NCI-H1105 (cell line): Measurements from ENCODE around the gene ATXN2.

ENCODE experiments used
- DNase-seq: peaks from one replicate; lab custom pipeline; 2025; lab: John Stamatoyannopoulos, UW

The ATXN2 gene

DNA sequence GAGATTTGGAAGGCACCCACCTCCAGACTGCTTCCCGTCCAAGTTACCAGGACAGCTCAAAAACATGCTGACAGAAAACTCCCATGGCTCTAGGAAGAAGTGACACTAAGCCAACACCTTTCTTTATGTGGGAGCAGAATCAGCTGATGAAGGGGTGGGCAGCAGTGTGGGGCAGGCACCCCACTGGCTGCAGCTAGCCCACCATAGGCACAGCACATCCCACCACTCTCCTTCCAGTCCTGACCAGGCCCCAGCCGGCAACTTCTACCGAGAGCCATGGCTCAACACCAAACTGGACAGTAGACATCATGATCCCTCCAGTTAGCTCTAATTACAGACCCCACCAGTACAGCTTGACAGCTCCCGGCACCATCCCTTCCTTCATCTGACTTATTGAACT lies 148.4 kb downstream of the ATXN2 start:
- no peak for DNase-seq

DNA sequence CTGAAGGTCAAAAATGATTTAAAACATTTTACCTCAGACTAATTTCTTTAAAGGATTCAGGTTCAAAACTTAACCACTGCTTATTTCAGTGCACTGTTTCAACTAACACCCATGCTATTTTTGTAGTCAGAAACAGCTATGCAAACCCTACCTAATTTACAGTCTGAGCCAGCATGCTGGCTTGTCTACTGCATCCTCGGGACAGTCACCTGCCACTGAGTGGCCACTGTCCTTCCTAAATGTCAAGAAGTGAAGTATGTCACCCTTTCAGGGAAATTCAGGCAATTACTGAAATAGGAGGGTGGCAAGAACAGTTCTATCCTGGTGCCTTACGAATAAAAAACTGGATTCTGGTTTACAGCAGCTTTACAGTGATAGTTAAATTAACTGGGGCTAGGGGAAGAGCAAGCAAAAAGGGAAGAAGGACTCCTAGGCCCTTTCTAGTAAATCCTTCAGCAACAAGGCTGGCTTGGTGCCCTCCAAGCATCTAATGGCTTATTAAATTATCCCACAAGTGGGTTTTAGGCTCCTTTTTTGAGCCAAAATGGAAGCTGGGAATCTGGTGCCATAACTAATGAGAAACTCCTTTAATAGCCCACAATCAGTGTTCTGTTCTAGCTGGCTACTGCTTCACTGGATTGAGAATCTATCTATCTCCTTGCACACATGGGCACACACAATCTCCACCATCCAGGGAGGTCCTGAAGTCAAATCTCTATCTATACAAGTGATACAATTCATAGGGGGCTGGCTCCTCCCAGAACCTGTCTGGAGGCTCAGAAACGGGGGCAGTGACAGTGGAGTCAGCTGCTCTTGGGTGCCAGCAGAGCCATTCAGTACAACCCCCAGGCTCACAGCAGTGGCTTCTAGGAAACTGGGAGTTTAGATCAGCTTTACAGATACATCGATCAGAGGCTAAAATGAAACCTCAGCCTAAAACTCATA lies 150.0 kb downstream of the ATXN2 start:
- DNase-seq: no peak

DNA sequence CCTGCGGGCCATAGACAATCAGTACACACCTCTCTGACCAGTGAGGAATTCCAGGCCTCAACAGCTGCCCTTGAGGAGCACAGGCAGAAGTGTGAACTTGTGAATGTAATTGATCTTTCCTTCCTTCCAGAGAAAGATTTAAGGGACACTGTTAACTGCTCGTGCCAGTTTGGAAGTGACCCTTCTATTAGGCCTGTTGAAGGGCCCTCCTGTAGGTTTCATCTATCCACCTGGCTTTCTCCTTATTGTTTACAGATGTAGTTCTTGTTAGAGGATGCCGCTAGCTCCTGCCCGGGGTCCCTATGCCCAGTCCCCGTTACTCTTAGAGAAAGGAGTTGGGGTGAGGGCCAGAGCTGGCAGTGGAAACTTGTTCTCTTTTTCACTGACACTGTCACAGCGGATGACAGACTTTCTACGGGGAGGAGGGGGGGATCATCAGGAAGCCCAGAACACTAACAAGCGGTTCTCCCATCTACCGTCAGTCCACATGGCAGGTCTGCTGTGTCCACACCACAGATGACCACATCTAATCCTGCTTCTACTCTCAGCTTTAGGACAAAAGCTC lies 150.8 kb downstream of the ATXN2 start:
- no peak for DNase-seq

DNA sequence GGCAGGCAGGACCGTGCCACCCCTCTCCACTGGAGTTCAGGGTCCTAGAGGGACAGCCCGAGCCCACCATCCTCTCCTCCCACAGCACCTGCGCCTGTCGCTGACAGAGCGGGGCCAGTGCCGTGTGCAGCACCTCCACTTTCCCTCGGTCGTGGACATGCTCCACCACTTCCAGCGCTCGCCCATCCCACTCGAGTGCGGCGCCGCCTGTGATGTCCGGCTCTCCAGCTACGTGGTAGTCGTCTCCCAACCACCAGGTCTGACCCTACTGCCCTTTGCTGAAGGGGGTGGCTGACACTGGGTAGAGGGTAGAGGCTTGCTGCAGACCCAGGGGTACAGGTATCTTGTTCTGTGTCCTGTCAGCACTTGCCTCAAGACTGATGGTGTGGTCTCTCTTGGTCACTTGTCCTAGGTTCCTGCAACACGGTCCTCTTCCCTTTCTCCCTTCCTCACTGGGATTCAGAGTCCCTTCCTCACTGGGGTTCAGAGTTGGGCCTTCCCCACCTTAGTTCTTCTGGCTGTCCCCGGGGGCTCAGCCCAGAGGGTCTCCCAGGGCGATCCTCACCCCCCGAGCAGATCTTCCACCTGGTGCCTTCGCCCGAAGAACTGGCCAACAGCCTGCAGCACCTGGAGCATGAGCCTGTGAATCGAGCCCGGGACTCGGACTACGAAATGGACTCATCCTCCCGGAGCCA lies 151.4 kb downstream of the ATXN2 start:
- no peak for DNase-seq

DNA sequence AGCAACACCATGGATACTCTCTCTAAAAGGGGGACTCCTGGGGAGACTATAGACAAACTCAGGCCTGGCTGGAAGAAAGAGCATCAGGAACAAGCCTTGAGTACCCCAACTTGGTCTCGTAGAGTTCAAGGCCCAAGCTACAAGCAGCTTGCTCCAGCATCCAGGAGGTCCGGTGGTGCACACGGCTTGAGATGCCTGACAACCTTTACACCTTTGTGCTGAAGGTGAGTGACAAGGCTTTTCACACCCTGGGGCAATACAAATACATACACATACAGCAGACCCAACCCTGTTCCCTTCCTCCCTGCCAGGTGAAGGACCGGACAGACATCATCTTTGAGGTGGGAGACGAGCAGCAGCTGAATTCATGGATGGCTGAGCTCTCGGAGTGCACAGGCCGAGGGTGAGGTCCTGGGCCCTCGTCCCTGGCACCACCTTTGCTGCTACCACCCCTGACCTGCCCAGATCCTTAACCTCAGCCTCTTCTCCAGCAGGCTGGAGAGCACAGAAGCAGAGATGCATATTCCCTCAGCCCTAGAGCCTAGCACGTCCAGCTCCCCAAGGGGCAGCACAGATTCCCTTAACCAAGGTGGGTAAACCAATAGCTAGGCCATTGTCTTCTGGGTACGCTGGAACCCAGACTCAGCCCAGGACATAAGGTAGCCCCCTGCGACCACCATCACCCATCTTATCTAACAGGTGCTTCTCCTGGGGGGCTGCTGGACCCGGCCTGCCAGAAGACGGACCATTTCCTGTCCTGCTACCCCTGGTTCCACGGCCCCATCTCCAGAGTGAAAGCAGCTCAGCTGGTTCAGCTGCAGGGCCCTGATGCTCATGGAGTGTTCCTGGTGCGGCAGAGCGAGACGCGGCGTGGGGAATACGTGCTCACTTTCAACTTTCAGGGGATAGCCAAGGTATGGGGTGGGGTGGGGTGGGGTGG lies 152.2 kb downstream of the ATXN2 start:
- DNase-seq: no peak

DNA sequence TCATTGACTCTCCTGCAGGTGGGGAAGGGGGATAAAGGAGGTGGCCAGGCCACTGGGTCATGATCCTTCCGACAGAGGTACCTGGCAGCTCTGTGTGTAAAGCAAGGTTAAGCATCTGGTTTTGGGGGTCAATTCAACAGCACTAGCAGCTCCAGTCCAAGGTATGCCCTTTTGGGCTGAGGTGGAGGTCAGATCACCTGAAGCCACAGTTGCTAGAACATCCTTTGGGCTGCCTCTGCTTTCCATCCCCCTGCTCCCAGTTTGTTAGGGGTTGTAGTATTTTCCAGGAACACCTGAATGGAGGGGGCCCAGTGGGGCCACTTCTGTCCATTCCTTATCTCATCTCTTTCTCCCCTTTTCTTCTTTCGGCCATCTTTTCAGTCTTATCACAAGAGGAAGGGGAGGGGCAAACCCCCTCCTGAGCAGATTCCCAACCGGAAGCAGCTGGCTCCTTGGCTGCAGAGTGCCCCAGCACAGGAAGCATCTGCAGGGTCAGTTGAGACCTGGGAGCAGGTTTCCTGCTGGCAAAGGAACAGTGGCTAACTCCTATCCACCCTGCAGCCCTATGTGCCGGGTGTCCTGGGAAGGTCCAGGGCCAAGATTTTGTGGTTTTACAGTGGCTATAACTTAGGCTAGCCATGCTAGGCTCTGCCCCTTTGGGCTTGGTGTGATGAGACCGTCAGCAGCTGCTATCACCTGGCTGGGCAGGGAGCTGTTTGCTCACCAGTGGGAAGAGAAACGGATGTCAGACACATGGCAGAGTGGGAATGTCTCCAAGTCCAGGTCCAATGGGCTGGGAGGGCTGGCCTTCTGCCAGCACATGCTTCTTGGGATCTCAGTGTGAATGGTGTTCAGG lies 153.2 kb downstream of the ATXN2 start:
- peak; percentile 7 for DNase-seq

DNA sequence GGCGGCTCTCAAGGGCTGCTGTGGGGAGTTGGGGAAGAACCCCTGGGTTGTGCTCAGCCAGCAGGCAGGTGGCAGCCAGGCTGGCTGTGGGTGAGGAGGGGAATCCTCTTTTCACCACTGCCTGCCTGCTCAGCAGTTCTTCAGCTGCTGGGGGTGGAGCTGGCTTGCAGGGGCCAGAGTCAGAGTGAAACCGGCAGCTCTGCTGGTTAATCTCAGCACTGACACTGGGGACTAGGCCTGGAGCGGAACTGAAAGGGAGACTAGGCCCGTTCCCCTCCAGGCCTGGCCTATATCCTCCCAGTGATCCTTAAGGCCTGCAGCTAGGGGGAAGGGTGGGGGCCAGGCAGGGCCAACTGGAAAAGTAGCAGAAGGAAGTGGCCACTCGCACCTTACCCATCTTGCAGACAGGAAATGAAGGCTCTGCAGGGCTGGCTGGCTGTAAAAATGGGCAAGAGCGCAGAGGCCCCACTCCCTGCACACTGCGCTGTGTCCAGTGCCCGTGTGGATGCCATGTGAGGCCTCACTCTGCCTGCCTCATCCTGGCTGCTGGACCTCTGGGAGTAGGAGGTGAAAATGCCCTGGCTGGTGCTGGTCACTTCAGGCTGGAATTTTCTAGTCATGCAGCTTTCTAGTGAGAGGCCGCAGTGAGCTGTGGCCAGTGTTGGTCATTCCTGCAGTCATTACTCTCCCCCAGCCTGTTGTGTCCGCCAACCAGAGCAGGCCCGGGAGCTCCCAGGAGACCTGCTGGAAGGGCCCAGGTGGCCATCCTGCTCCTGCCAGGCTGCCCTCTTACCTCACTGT lies 154.0 kb downstream of the ATXN2 start:
- no peak for DNase-seq

DNA sequence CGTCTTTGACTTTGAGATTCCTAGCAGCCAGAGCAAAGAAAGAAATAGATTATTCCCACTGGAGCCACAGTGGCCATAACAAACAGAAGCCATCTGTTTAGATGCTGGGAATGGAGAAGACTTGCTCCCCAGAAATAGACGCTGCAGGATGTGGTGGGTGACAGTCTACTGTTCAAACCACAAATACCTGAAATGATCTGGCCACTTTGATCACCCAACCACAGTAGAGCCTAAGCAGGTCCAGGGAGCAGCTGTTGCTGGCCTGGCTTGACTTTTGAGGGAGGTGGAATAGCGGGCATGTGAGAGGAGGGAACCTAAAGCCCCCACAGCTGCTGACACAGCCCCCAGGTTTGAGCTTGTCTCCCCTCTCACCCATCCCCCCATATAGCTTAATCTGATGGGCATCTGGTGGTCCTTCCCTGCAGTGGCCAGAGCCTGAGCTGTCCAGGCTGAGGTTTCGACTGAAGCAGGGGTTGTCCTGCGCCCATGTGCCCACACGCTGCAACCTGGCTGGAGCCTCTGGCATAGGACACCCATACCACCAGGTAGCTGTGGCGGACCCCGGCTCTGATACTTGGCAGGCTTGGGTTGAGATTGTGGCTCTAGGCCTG lies 154.7 kb downstream of the ATXN2 start:
- DNase-seq: no peak

DNA sequence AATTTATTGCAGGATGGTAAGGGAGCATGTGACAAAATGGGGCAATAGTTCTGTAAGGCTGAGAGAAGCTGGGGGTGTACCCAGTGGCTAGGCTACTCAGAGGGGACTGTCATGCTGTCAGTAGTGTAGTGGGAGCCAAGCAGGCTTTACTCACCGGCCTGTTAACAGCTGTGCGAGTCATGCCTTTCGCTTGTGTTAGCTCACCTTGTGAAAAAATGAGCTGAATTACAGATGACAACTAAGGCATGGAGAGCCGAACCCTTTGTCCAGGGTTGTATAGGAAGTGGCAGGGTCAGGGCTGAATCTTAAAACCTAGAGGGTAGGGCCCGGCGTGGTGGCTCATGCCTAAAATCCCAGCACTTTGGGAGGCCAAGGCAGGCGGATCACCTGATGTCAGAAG lies 155.5 kb downstream of the ATXN2 start:
- DNase-seq: no peak

DNA sequence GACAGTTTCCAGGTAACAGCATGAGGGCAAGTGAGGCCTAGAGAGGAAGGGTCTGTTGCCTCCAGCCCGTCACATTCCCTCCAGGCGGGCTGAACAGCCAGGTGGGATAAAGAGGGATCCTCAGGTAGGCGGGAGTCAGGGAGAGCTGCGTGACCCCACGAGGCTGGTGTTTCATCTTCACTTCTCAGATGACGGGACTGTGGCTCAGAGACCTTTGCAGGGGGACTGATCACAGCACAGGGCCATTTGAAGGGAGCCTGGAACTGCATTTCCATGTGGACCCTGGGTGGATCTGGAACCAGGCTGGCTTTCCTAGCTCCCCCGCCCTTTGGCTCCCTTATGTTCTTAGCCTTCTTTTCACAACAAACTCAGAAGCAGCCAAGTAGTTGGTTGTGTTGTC lies 156.0 kb downstream of the ATXN2 start:
- DNase-seq: no peak

DNA sequence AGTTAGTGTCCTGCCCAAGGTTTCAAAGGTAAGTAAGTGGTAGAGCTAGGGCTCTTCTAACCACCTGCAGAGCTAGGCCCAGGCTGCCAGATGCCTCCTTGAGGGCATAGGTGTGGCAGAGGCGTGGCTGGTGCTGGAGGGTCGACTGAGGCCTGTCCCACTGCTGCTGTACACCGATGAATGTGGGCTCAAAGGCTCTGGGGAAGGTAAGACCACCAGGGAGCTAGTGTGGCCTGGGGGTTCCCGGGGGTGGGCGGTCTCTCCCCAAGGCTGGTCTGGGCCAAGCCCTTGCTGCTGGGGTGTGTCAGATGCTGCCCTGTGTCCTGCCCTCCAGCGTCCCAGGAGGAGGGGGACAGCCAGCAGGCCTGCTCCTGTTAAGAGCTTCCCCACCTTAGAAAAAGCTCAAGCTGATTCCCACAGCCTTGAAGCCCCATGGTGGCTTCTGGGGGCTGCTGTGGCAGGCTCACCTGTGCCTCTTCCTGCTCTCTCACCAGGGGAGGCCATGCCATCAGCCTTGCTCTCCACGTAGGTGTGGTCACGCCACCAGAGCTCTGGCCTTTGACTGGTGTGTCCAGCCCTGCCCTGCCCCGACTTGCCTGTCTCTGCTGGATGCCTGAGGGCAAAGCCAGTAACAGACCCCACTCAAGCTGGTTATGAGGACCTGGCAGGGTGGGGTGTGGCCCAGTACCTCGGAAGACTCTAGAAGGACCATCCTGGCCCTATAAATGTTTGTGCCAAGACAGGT lies 156.6 kb downstream of the ATXN2 start:
- no peak for DNase-seq

DNA sequence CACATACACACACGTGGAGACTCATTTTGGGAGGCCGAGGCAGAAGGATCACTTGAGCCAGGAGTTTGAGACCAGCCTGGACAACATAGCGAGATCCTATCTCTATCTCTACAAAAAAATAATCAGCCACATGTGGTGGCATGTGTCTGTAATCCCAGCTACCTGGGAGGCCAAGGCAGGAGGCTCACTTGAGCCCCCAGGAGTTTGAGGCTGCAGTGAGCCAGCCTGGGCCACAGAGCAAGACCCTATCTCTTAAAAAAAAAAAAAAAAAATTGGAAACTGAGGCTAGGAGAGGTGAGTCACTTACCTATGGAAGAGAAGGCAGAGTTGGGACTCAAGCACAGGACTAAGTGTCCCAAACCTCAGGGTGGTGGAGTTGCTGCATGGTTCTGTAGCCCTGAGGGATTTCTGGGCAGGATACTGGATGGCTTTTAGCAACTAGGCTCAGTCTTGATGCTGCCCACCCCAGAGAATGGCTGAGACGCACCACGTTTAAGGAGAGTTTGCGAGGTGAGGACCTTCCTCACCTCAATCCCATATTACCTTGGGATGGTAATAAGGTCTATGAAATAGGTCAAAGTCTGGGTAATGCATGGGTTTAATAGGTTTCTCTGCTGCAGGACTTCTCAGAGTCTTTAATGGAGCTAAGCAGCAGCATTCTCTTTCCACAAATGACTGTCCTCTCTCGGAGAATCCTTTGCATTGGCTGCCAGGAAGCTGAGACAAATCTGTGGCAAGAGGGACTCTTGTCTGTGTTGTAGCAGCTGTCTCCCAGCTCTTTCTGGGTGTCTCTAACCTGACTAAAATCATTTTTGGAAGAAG lies 157.8 kb downstream of the ATXN2 start:
- DNase-seq: no peak

DNA sequence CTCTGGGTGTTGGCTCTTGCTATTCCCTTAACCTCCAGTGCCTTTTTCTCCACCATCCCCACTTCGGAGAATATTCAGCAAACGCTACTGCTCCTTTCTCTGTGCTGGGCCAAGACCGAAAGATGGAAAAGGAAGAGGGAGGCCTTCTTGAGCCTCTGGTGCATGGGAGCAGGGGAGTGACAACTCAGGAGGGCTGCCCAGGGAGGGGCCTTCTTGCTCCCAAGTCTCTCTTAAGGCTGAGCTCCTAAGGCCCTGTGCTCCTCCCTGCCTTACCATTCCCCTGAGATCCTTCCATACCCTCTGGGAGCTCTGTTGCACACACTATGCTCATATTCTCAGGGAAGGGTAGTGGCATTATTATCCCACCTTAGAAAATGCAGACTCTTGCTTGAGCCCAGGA lies 158.5 kb downstream of the ATXN2 start:
- DNase-seq: no peak

DNA sequence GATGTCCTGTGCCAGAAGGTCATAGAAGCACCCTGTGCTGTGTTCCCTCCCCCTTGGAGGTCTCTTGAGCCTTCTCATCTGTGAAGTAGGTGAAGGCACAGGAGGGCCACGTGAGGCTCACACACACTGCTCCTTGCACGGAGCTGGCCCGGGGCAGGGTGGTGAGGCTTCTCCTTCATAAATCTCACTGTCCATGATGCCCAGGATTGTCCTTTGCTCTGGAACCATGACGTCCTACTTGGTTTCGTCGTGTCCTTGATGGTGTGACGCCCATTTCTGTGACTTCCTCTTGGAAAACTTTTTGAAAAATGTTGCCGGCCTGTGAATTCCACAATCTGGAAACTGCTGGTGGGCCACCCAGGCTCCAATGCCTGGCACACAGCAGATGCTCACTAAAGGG lies 159.0 kb downstream of the ATXN2 start:
- DNase-seq: no peak

DNA sequence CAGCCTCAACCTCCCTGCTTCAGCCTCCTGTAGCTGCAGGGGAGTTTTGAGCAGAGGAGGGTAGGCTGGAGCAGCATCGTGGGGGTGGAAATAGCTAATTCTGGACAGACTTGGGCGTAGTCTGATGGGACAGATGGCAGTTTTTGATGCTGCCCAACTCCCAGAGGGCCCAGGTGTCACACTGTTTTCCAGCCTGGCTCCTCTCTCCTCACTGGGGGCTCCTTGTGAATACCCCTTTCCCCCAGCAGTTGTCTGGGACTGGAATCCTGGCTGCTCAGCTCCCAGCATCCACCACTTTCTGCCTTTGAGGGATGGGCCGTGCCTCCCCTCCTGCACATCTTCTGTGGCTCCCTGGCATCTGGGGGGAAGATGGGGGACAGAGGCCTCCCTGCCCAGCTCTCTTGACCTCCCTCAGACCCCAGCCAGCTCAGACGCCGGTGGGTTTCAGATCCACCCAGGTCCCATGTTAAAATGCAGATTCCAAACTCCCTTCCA lies 159.4 kb downstream of the ATXN2 start:
- DNase-seq: no peak

DNA sequence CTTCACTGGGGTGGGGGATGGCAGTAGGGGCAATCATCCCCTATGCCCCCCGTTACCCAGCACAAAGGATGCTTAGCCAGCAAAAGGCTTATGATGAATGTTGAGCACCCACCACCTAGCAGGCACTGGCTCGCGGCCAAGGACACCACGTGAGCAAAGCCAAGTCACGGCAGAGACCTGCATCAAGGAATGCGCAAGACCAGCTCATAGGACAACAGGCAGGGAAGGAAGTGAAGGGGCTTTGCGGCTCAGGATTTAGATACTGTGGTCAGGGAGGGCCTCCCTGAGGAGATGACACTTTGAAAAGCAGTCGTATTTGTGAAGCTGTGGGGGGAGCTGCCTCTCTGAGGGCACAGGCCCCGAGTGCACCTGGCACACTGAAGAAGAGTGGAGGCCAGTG lies 160.6 kb downstream of the ATXN2 start:
- peak; percentile 40 for DNase-seq

DNA sequence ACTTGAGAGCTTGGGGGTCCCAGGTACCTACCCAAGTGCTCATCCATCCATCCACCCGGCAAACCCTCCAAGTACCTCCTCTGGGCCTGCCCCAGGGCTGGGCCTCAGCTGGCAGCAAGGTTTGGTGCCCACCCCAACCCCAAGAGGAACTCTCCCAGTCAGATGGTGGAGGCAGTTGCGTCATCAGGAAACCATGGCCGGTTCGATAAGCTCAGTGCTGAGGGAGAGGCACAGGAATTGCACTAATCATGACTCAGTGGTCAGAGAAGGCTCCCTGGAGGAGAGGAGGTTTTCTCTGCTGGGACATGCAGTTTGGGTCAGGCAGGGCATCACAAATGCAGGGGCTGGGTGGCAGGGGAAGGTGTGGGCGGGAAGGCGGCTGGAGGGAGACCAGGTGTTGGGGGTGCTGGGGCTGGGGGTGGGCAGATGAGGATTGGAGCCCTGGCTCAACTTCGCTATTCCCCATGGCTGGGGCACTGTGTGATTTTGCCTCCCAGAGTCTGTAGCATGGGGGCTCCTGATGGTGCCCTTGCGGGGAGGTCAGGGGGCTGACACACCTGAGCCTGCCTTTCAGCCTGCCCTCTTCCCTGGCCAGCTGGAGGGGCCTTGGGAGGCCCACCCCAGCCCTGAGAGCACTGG lies 161.2 kb downstream of the ATXN2 start:
- DNase-seq: no peak
